T-cell (primary cell): ENCODE data around the gene COL19A1. TPM values are rescaled to one million over a fixed set of nuclear protein-coding genes. Genes with fewer than 3 reads are reported as not detected.
"Not testable (repeated sequence)": the region's sequence is repeated elsewhere in the genome, so short reads cannot be mapped to it uniquely, and the experiment has no call there.

ENCODE experiments used
- ATAC-seq, 4 experiments: fragments of 200-7000 bp in 3 of 4; fragments of 150-1000 bp in 1 of 4; cut with Tn5 transposase; replicated peaks in 1 of 4; 1 replicate in 3 of 4; 2 replicates in 1 of 4; pipeline ENCODE4 v1.10.0; 2021; ENCODE audit warnings: moderate library complexity in 3 of 4, mild to moderate bottlenecking in 2 of 4, moderate number of reproducible peaks in 1 of 4
- CTCF ChIA-PET, 2 donors: fragments of 300-600 bp; sonication (Branson Sonifier 250); formaldehyde crosslinking; loops; one replicate each; lab custom pipeline; 2022; ENCODE audit warnings: antibody characterized with exemption in 2 of 2; lab: Charles Lee
- POLR2A ChIA-PET, 2 donors: fragments of 300-600 bp; sonication (Branson Sonifier 250); formaldehyde crosslinking; loops; one replicate each; lab custom pipeline; 2022; ENCODE audit warnings: antibody characterized with exemption in 2 of 2; lab: Charles Lee
- DNase-seq, 35 experiments: peaks; one replicate each; pipeline versions ENCODE4 v3.0.0 to v3.0.0-alpha.2; 2013 to 2023
- H3K27ac ChIP-seq: one replicate; pipeline ENCODE4 v1.5.1; 2013; ENCODE audit warnings: low read length
- H3K27me3 ChIP-seq, 2 experiments: replicated peaks in 1 of 2; 1 replicate in 1 of 2; 2 replicates in 1 of 2; pipeline versions ENCODE4 v1.6.1 to v1.7.0; 2013; ENCODE audit warnings: low read length in 1 of 2, mixed read lengths in 1 of 2; ENCODE audit not compliant: control insufficient read depth in 2 of 2, insufficient read depth in 2 of 2; ENCODE audit errors: extremely low read depth in 1 of 2
- H3K36me3 ChIP-seq, 2 donors: 1 replicate in 1 of 2; 2 replicates in 1 of 2; pipeline versions ENCODE4 v1.6.1 to v1.7.0; 2013; ENCODE audit warnings: low read length in 1 of 2; ENCODE audit not compliant: control insufficient read depth in 2 of 2, insufficient read depth in 1 of 2; ENCODE audit errors: extremely low read depth in 1 of 2
- H3K4me1 ChIP-seq, 2 experiments: 1 replicate in 1 of 2; 2 replicates in 1 of 2; pipeline versions ENCODE4 v1.6.1 to v1.7.0; 2013; ENCODE audit warnings: low read length in 2 of 2, mixed read lengths in 1 of 2; ENCODE audit not compliant: insufficient read depth in 2 of 2, control insufficient read depth in 1 of 2; ENCODE audit errors: extremely low read depth in 1 of 2
- H3K4me3 ChIP-seq, 2 donors: 1 replicate in 1 of 2; 2 replicates in 1 of 2; pipeline versions ENCODE4 v1.5.1 to v1.7.0; 2013; ENCODE audit warnings: mild to moderate bottlenecking in 2 of 2, low read length in 1 of 2, moderate library complexity in 1 of 2; ENCODE audit not compliant: control insufficient read depth in 1 of 2; ENCODE audit errors: extremely low read depth in 1 of 2
- H3K9me3 ChIP-seq: 2 replicates; pipeline ENCODE4 v1.7.0; 2013
- H3K27ac Mint-ChIP-seq, 2 donors: one replicate each; pipeline ENCODE4 v1.8.0; 2020 to 2021; ENCODE audit warnings: mild to moderate bottlenecking in 2 of 2, mixed read lengths in 2 of 2
- H3K27me3 Mint-ChIP-seq, 2 donors: one replicate each; pipeline ENCODE4 v1.8.0; 2021 to 2022; ENCODE audit warnings: mixed read lengths in 2 of 2
- H3K36me3 Mint-ChIP-seq: one replicate; pipeline ENCODE4 v1.8.0; 2021; ENCODE audit warnings: mixed read lengths
- H3K4me1 Mint-ChIP-seq, 3 donors: one replicate each; pipeline ENCODE4 v1.8.0; 2020 to 2022; ENCODE audit warnings: mixed read lengths in 3 of 3, mild to moderate bottlenecking in 1 of 3
- H3K4me3 Mint-ChIP-seq, 3 donors: one replicate each; pipeline ENCODE4 v1.8.0; 2020 to 2022; ENCODE audit warnings: mild to moderate bottlenecking in 3 of 3, mixed read lengths in 3 of 3, moderate library complexity in 3 of 3
- H3K9me3 Mint-ChIP-seq, 3 donors: one replicate each; pipeline ENCODE4 v1.8.0; 2020 to 2022; ENCODE audit warnings: mixed read lengths in 3 of 3
- WGBS: methylation state at CpG from one replicate; pipeline ENCODE4 v1.1.5; 2013; ENCODE audit warnings: missing lambda C conversion rate; ENCODE audit not compliant: insufficient coverage; 5-methylcytosine and 5-hydroxymethylcytosine counted together
- total RNA-seq, 35 experiments: library from RNA in 6 of 35; stranded (reverse) in 6 of 35; fragments of 120-200 nt in 1 of 35; gene quantifications; one replicate each; pipeline versions ENCODE4 v1.2.1 to v1.2.4 and lab custom pipeline; 2013 to 2026

The COL19A1 gene
- total RNA-seq, 5 donors from 2014 or later (not counting 1 experiment from before 2014, with no cell fraction given): 0.42 to 2.3 (median 0.55) TPM

DNA sequence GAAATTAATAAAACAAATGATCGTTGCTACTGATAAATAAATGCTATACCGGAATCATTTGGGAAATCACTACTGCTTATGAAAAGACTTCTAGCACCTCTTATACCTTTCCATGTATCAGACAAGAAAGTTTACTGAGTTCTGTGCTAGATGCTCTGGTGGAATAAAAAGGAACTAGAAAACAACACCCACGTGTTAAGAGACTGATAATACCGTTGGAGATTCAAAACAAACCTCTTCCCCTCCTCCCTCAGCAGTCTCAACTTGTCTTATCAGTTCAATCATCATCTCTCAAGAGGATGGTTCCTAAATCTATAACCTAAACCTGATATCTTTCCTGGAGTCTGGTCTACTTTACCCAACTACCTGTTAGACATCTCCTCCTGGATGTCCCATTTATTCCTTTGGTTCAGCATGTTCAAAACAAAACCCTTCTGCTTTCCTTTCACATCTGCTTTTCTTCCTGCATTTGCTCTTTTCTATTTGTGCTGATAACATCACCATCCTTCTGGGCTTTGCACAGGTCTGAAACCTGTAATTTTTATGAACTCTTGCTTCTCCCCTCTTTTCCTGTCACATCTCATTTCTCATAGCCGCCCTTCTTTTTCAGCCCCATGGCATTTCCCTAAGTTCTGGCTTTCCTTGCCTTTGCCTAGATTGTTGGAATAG lies 122.2 kb downstream of the COL19A1 start:
- peaks cover 0 to 5% (median 0%) of the 10 kb centered on the region in 3 donors for H3K4me1 Mint-ChIP-seq
- DNase-seq (no peak), ATAC-seq (no peak)
- H3K9me3 Mint-ChIP-seq: no peaks in the 10 kb centered on the region
- no peak overlapping the region for H3K27ac Mint-ChIP-seq
- Histone ChIP-seq H3K36me3 (no peaks in the 10 kb centered on the region), H3K9me3 (no peaks in the 10 kb centered on the region), H3K4me1 (no peaks in the 10 kb centered on the region), H3K27me3 (no peaks in the 10 kb centered on the region), H3K27ac (no peak overlapping the region), H3K4me3 (no peak overlapping the region)
- WGBS: 60% methylated on average over 1 of the region's 5 CpGs
- ChIA-PET CTCF (no interaction called here), POLR2A (no interaction called here)
- H3K27me3 Mint-ChIP-seq: peaks cover 4 to 17% of the 10 kb centered on the region in 2 donors
- no peak overlapping the region for H3K4me3 Mint-ChIP-seq
- no peaks in the 10 kb centered on the region for H3K36me3 Mint-ChIP-seq

DNA sequence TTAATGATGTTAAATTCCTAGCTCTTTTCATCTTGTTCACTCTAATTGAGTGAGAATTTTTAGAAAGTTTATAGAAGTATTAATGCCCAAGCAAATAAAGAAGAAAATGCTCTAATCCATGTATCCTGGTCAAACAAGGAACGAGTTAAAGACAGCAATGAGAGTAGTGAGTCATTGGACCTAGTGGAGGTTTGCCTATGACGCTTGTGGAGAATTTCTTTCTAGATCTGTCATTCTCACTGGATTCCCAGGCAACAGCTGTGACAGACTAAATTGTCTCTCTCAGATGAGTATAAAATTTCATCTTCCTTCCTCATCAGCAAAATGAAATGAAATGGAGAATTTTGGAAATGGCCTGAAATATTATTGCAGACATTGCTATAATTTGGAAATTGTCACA lies 127.9 kb downstream of the COL19A1 start:
- POLR2A ChIA-PET: interaction anchor here in 1 of 2 donors (0.6 kb wide), 1 partner anchor 62 kb away, joined by 3 read pairs; no protein-coding TSS in a partner anchor

DNA sequence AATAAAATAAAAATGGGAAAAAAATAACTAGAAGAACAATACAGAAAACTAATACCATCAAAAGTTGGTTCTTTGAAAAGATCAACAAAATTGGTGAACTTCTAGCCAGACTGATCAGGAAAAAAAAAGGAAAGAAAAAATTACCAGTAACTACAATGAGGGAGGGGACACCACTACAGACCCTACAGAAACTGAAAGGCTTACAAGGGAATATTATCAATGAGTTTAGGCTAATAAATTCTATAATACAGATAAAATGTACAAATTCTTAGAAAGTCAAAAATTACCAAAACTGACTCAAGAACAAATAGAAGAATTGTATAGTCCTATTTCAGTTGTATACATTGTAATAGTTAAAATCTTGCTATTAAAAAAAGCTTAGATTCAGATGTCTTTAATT lies 141.8 kb downstream of the COL19A1 start:
- Mint-ChIP-seq H3K9me3 (peaks cover 8 to 18% (median 12%) of the 10 kb centered on the region in 3 donors), H3K27me3 (peaks cover 4 to 8% of the 10 kb centered on the region in 2 donors), H3K36me3 (no peaks in the 10 kb centered on the region), H3K27ac (no peak overlapping the region), H3K4me3 (no peak overlapping the region), H3K4me1 (no peaks in the 10 kb centered on the region)
- no peaks in the 10 kb centered on the region for H3K36me3 ChIP-seq
- ATAC-seq (no peak), DNase-seq (no peak)
- no peaks in the 10 kb centered on the region for H3K9me3 ChIP-seq
- H3K27me3 ChIP-seq: peaks cover 0 to 9% of the 10 kb centered on the region in 2 experiments
- CTCF ChIA-PET: no interaction called here
- no peaks in the 10 kb centered on the region for H3K4me1 ChIP-seq
- POLR2A ChIA-PET: no interaction called here
- no peak overlapping the region for H3K27ac ChIP-seq
- no peak overlapping the region for H3K4me3 ChIP-seq

More for the DNA sequence above, 127.9 kb downstream of the COL19A1 start:
- no peak overlapping the region for H3K4me3 ChIP-seq
- DNase-seq (no peak), ATAC-seq (no peak)
- H3K4me1 ChIP-seq: no peaks in the 10 kb centered on the region
- no peaks in the 10 kb centered on the region for H3K9me3 ChIP-seq
- Mint-ChIP-seq H3K9me3 (no peaks in the 10 kb centered on the region), H3K36me3 (no peaks in the 10 kb centered on the region), H3K4me1 (no peaks in the 10 kb centered on the region), H3K27me3 (peaks cover 7 to 24% of the 10 kb centered on the region in 2 donors), H3K27ac (no peak overlapping the region), H3K4me3 (no peak overlapping the region)
- CTCF ChIA-PET: no interaction called here
- no peaks in the 10 kb centered on the region for H3K36me3 ChIP-seq
- H3K27ac ChIP-seq: no peak overlapping the region
- WGBS: no CpG with 5 or more reads among the region's 2 CpGs
- H3K27me3 ChIP-seq: no peaks in the 10 kb centered on the region

DNA sequence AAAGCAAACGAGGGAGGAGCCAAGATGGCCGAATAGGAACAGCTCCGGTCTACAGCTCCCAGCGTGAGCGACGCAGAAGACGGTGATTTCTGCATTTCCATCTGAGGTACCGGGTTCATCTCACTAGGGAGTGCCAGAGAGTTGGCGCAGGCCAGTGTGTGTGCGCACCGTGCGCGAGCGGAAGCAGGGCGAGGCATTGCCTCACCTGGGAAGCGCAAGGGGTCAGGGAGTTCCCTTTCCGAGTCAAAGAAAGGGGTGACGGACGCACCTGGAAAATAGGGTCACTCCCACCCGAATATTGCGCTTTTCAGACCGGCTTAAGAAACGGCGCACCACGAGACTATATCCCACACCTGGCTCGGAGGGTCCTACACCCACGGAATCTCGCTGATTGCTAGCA lies 144.0 kb downstream of the COL19A1 start:
- H3K4me1 ChIP-seq, H3K4me3 ChIP-seq, H3K4me1 Mint-ChIP-seq, H3K27ac ChIP-seq, H3K27me3 ChIP-seq, H3K27ac Mint-ChIP-seq, H3K36me3 ChIP-seq, H3K36me3 Mint-ChIP-seq, H3K4me3 Mint-ChIP-seq, ATAC-seq, DNase-seq, H3K27me3 Mint-ChIP-seq, POLR2A ChIA-PET, CTCF ChIA-PET, H3K9me3 ChIP-seq: not testable (repeated sequence)
- WGBS: 96% methylated on average over 14 of the region's 28 CpGs
- peaks cover 4 to 18% (median 9%) of the 10 kb centered on the region in 3 donors for H3K9me3 Mint-ChIP-seq

DNA sequence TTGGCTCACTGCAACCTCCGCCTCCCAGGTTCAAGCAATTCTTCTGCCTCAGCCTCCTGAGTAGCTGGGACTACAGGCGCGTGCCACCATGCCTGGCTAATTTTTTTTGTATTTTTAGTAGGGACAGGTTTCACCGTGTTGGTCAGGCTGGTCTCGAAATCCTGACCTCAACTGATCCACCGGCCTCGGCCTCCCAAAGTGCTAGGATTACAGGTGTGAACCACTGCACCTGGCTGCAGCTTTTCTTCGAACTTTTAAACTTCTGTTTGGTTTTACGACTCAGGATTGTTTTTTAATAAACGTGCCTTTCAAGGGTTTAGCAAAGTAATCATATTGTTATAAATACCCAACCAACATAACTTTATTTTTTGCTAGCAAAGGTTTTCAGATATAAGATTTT lies 156.8 kb downstream of the COL19A1 start:
- H3K4me3 Mint-ChIP-seq, H3K4me1 ChIP-seq, POLR2A ChIA-PET, H3K4me3 ChIP-seq, H3K4me1 Mint-ChIP-seq, DNase-seq, H3K27me3 ChIP-seq, H3K27ac ChIP-seq, H3K27me3 Mint-ChIP-seq, H3K36me3 ChIP-seq, ATAC-seq, H3K9me3 Mint-ChIP-seq, H3K27ac Mint-ChIP-seq, H3K9me3 ChIP-seq, H3K36me3 Mint-ChIP-seq: not testable (repeated sequence)
- CTCF ChIA-PET: interaction anchor here in 1 of 2 donors (0.6 kb wide), 1 partner anchor 415 kb away, joined by 3 read pairs; no protein-coding TSS in a partner anchor
- WGBS: 89% methylated on average over 4 of the region's 10 CpGs

DNA sequence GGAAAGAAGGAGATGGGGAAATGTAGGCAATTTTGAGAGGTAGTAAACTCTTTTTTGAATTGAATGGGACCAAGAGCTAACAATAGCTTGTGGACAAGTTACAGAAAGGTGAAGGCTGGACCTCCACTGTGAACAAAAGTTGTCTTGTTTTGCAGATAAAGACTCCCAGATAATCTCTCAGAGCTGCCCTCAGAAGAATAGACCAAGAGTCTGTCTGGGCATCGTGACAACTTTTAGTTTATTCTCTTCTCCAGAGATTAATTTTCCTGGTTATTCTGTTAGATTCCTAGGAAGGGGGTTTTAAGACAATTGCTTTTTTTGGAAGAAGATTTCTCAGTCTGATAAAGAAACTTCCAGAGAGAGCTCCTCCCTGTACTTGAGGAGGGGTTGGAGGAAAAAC lies 161.9 kb downstream of the COL19A1 start:
- peaks cover 0 to 8% of the 10 kb centered on the region in 2 donors for H3K27me3 Mint-ChIP-seq
- H3K27ac Mint-ChIP-seq: no peak overlapping the region
- no CpG with 5 or more reads among the region's 1 CpG for WGBS
- H3K27me3 ChIP-seq: no peaks in the 10 kb centered on the region
- H3K9me3 ChIP-seq: no peaks in the 10 kb centered on the region
- CTCF ChIA-PET: no interaction called here
- H3K36me3 ChIP-seq: no peaks in the 10 kb centered on the region
- no peaks in the 10 kb centered on the region for H3K36me3 Mint-ChIP-seq
- no peaks in the 10 kb centered on the region for H3K4me1 ChIP-seq
- no peak overlapping the region for H3K27ac ChIP-seq
- H3K4me1 Mint-ChIP-seq: no peaks in the 10 kb centered on the region
- POLR2A ChIA-PET: no interaction called here
- ATAC-seq (no peak), DNase-seq (no peak)
- H3K4me3 Mint-ChIP-seq: no peak overlapping the region
- no peak overlapping the region for H3K4me3 ChIP-seq
- no peaks in the 10 kb centered on the region for H3K9me3 Mint-ChIP-seq
